DMS 273 (cell line): ENCODE data around the gene RNF182.
"Not testable (repeated sequence)": the region's sequence is repeated elsewhere in the genome, so short reads cannot be mapped to it uniquely, and the experiment has no call there.

ENCODE experiments used
- DNase-seq: peaks from one replicate; lab custom pipeline; 2025; ENCODE audit not compliant: unreplicated experiment; lab: John Stamatoyannopoulos, UW

The RNF182 gene

DNA sequence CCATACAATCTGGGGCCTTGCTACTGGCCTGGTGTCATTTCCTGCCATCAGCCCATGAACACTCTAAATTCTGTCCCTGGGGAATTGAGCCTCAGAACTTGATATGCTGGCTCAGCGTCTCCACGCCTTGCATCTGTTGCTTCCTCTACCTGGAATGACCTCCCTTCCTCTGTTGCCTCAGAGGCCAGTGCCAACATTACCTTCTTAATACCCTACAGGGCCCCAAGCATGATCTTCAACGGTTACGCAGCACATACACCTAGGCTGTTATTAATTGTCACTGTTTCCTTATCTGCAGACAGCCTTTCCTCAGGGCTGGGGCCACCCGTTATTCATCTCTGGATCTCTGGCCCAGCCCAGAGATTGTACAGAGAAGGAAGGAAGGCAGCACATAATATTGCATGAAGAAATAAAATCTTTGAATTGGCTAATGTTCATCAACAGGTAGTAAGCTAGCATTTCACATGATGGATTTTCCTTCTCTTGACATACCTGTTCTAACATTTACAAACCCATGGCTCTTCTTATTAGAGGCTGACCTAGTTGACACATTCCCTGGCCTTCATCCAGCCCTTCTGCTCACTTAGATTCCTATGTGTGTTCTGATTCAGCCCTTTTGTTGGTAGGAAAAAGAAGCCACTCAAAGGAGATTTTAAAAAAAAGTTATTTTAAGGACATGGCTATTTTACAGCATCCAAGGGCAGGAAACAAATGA, 8.4 kb upstream of the RNF182 start:
- DNase-seq = peak; percentile 82

DNA sequence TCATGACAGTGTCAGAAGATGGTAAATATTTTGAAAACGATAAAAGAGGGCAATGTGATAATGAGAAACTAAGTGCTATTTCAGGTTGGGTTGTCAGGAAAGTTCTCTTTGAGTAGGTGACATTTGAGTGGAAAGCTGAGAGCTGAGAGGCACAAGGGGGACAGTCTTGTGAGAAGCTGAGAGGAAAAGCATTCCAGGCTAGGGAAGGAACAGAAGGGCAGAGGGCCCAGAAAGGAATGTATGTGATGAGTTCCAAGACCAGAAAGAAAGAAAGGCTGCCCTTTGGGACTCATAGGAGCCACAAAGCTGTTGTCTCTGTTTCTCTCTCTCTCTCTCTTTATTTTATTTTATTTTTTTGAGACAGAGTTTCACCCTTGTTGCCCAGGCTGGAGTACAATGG, 7.6 kb upstream of the RNF182 start:
- no peak for DNase-seq

DNA sequence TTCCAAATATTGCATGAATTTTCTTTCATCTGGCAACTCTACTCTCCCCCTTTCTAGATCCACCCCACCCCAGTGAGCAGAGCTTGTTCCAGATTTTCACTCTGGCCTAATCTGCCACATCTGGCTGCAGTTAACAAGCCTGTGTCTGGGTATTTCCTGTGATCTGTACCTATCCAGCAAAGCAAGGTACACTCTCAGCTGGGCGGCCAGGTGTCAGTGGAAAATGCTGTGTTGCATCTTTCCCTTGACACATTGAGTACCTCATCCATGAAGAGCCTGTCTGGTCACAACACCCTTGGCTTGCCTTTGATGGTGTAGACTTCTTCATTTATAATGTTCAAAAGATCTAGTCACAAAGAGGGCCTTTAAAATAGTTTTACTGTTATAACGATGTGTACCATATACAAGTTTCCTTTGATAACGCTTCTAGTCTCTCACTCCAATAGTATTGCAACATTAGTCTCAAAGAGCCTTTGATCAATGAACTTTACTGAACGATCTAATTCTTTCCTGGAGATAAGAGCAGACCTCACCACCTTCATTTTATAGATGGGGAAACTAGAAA, 6.0 kb upstream of the RNF182 start:
- DNase-seq = no peak

GRCh38 chr6:13919861-13920260, 4.9 kb upstream of the RNF182 start:
- no peak for DNase-seq

DNA sequence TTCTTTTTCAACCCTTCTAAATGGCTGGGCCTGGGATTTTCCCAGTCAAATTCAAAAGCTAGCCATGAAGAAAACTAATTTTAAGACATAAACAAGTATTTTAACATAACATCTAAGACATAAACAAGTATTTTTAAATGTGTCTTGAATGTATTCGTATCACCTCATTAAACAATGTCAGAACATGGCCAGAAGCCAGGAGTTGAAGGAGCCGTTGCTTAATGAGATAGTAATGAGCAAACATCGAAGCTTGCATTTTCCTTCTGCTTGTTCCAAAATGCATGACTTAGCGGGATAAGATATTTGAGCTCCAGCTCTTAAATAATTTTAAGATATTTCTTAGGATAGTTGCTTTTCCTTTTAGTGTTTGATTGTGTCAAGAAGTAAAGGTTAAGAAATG, 4.2 kb upstream of the RNF182 start:
- peak; percentile 14 for DNase-seq

- DNase-seq = no peak
These were observed 2.0 kb upstream of the RNF182 start for GRCh38 chr6:13922750-13923149.

GRCh38 chr6:13923527-13924145, 1.1 kb upstream of the RNF182 start:
- DNase-seq = peak; percentile 25

DNA sequence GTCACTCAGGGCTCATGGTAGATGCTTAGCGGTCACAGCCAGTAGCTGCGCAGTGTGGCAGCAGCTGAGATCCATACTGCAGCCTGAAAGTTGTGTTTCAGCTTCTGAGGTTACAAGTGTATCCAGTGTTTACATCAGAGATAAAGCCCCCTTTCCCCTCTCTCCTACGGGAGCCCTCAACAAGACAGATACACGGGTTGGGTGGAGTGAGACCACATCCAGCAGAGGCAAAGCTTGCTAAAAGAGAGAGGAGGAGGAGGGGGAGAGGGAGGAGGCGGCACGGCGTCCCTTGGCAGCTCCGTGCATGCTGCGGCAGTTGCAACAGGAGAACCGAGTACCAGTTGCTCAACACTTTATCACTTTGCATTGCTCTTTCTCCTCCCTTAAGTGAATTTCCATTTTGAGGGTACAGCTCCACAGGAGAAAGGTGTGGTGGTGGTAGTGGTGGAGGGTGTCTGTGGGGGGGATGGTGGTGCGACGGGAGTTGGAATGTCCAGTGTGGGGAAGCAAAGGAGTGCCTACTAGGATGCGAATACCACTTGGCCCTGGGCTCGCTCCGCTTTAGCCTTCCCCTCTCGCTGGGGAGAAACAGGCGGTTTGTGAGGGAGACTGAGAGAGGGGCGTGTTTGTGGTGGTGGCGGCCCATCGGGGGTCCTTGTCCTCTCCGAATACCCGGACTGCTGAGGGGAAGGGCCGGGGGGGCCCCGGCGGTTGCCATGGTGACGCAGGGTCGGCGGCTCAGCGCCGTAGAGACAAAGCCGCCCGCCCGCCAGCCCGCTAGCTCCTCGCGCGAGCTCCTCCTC, 405 bp upstream of the RNF182 start:
- DNase-seq = peak; percentile 65

DNA sequence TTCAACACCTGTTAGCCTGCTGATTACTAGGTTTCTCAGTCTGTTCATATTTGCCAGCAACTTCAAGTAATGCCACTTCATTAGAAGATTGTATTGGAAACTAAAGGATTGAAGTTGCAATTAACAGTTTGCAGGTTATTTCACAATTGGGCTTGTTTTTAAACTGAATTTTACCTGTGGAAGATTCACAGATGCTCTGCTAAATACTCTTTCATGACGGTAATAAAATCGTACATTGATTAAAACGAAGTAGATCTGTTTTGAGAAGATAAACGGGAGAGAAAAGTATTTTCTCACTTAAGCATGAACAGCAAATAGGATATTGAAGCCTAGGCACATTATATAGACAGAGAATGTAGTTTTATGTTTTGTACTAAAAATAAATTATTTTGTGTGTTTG, 1.6 kb downstream of the RNF182 start:
- DNase-seq = no peak

GRCh38 chr6:13927203-13927602, 2.5 kb downstream of the RNF182 start:
- peak; percentile 8 for DNase-seq

DNA sequence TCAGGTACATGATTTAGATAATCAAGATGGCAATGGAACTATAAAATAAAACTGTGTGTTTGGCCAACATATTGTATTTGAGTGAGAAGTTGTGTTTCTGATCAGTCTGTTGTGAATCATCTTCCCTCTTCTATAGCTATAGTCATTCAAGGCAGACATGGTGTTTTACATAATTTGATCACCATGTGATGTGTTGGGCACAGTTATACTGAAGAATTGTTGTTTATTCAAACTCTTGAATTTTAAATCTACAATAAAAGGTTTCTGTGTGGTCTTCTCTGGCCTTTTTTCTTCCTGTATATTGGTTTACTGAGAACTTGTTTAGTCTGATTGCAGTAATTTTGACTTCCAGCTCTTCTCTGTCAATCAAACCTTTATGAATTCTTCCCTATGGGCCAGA, 4.4 kb downstream of the RNF182 start:
- DNase-seq = no peak

- no peak for DNase-seq
These were observed 7.1 kb downstream of the RNF182 start for GRCh38 chr6:13931797-13932402.

DNA sequence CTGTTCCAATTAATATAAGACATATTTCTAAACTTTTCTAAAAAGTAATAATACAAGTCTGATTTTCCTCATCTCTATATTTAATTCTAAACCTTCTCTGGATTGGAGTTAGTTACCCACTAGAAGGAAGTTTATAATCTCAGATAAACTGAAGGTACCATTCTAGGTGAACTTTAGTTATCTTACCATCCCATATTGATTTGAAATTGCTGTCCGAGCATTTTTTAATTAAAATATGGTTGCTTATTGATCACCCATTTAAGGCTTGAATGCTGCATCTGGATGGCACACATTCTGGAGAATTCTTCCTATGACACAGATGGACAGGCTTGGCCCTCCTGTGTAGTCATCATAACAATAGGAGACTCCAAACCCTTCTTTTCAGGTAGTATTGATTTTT, 8.0 kb downstream of the RNF182 start:
- DNase-seq = no peak

GRCh38 chr6:13934721-13935120, 10.0 kb downstream of the RNF182 start:
- DNase-seq = no peak

GRCh38 chr6:13935190-13935880, 10.6 kb downstream of the RNF182 start:
- no peak for DNase-seq

DNA sequence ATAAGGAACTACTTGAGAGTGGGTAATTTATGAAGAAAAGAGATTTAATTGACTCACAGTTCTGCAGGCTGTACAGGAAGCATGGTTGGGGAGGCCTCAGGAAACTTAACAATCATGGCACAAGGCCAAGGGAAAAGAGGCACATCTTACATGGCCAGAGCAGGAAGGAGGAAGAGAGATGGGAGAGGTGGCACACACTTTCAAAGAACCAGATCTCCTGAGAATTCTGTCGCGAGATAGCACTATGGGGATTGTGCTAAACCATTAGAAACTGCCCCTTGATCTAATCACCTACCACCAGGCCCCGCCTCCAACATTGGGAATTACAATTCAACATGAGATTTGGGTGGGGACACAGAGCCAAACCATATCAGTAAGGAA, 11.1 kb downstream of the RNF182 start:
- not testable (repeated sequence) for DNase-seq

- DNase-seq = no peak
These were observed 17.1 kb downstream of the RNF182 start for GRCh38 chr6:13941902-13942301.

- no peak for DNase-seq
These were observed 19.2 kb downstream of the RNF182 start for GRCh38 chr6:13943943-13944342.

DNA sequence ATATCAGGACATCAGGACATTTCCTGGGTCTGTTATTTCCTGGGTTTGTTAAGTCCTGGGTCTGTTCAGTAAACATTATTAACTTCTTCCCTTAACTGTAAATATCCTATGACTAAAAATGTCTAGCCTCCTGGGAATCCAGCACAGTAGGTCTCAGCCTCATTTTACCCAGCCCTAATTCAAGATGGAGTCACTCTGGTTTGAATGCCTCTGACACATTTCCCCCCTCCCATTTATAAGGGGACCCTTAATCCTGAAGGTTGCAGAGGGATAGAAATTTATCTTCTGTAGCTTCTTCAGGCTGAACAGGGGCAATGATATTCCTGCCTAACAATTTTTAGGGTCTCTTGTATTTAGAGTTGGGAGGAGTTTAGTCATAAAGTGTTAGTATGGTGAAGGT, 21.8 kb downstream of the RNF182 start:
- no peak for DNase-seq

DNA sequence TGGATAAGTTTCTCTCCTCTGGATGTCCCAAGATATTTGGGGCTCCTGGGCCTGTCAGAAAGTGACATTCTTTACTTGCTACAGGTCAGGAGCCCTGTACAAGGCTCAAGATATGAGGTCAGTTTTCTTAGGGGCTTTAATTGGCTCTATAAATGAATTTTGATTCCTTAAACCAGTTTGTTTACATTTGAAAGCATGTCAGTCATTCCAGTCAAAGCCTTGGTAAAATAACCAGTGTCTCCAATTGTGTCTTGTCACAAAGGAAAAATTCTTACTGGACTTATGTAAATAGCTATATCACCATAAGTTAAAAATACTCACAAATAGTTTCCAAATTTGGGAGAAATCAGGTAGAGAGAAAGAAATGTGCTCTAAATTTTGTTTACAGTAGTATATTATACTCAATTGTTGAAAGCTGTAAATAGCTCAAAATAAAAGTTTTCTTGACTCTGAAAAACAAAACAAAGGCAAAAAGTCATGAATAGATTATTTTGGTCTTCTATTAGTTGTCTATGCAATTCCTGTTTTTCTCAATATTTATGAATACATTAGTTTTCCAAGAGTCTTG, 22.9 kb downstream of the RNF182 start:
- DNase-seq = no peak
